ENCODE results near the gene UBR3. TPM values are rescaled to one million over a fixed set of nuclear protein-coding genes. Genes with fewer than 3 reads are reported as not detected.

UBR3 gene
- total and polyA plus RNA-seq, 5 donors from 2014 or later: 8.1 to 45.1 (median 9.6) TPM

DNA sequence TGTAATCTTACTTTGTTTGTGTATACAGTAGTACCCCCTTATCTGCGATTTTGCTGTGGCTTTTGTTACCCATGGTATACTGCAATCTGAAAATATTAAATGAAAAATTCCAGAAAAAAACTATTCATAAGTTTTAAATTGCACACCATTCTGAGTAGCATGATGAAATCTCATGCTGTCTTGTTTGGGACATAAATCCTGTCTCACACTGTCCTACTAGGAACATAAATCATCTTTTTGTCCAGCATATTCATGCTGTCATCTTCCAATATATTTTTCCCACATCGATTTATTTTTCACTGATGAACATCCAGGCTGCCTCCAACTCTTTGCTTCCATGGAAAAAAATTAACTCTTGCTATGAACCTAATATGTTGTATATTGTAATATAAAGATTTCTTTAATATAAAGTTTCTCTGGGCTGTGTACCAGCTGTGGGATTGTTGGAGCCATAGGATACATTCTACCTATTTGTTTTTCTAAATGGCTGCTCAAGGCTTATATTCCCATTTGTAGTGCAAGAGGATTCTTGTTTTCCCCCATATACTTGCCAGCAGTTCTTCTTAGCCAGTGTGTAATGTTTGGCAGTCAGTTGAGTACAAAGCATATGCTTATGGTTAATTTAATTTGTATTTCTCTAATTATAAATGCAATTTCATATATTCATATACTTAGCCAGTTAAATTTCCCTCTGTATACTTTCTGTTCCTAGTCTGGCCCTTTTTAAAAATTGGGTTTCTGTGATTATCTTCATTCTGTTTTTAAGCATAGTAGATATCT is 236.4 kb downstream of the UBR3 start:
- peaks cover 0 to 4% (median 1%) of the 10 kb centered on the region in 7 donors for H3K9me3 Mint-ChIP-seq
- no peak overlapping the region for H3K27ac Mint-ChIP-seq
- Histone ChIP-seq H3K9me3 (ENCODE audit: control insufficient read depth in 2 of 2, low read length in 2 of 2) (no peaks in the 10 kb centered on the region), H3K36me3 (ENCODE audit: control insufficient read depth, insufficient read depth, low read length) (peaks cover 38% of the 10 kb centered on the region), H3K4me1 (ENCODE audit: control insufficient read depth, insufficient read depth, low read length, poor library complexity, severe bottlenecking) (no peaks in the 10 kb centered on the region), H3K27me3 (ENCODE audit: control insufficient read depth, insufficient read depth, low read length) (no peaks in the 10 kb centered on the region), H3K4me3 (ENCODE audit: low read depth, low read length) (no peak overlapping the region), H3K27ac (ENCODE audit: insufficient read depth, low read length, poor library complexity, severe bottlenecking) (no peak overlapping the region)
- DNase-seq (no peak), ATAC-seq (ENCODE audit: low read depth in 2 of 2) (no peak)
- no peaks in the 10 kb centered on the region for H3K27me3 Mint-ChIP-seq
- peaks cover 0 to 5% (median 0%) of the 10 kb centered on the region in 4 donors for H3K4me1 Mint-ChIP-seq
- peaks cover 36% of the 10 kb centered on the region for H3K36me3 Mint-ChIP-seq
- no peak overlapping the region for H3K4me3 Mint-ChIP-seq

DNA sequence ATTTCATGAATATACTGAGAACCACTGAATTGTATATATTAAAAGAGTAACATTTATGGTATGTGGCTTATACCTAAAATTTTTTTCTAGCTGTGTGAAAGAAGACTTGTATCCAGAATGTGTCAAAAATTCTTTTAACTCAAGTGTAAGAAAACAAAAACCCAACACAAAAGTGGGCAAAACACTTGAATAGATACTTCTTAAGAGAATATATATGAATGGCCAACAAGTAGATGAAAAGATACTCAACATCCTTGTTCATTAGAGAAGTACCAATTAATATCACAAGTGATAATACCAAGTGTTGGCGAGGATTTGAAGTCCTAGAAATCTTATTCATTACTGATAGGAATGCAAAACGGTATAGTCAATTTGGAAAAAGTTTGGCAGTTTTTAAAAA is 243.5 kb downstream of the UBR3 start:
- no peak overlapping the region for H3K4me3 Mint-ChIP-seq

DNA sequence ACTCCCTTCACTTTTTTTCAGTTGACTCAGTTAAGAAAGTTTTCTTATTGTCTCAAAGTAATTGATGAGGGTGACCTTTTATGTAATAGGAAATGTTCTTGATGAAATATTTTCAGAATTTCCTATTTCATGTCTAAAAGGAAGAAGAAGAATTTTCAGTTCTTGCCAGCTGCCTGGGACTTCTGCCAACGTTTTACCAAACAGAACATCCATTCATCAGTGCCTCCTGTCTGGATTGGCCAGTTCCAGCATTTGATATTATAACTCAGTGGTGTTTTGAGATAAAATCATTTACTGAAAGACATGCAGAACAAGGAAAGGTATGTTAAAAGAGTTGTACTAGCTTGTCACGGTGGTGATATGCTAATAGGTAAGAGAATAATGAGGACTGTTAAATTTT is 246.0 kb downstream of the UBR3 start:
- Mint-ChIP-seq H3K4me3 (no peak overlapping the region), H3K4me1 (peaks cover 0 to 7% (median 0%) of the 10 kb centered on the region in 4 donors), H3K9me3 (peaks cover 0 to 21% (median 5%) of the 10 kb centered on the region in 7 donors), H3K36me3 (peaks cover 74% of the 10 kb centered on the region), H3K27ac (no peak overlapping the region), H3K27me3 (no peaks in the 10 kb centered on the region)
- Histone ChIP-seq H3K9me3 (ENCODE audit: control insufficient read depth in 2 of 2, low read length in 2 of 2) (peaks cover 0 to 2% of the 10 kb centered on the region in 2 experiments), H3K4me1 (ENCODE audit: control insufficient read depth, insufficient read depth, low read length, poor library complexity, severe bottlenecking) (no peaks in the 10 kb centered on the region), H3K36me3 (ENCODE audit: control insufficient read depth, insufficient read depth, low read length) (peaks cover 37% of the 10 kb centered on the region), H3K27me3 (ENCODE audit: control insufficient read depth, insufficient read depth, low read length) (no peaks in the 10 kb centered on the region), H3K4me3 (ENCODE audit: low read depth, low read length) (no peak overlapping the region), H3K27ac (ENCODE audit: insufficient read depth, low read length, poor library complexity, severe bottlenecking) (no peak overlapping the region)
- DNase-seq: no peak
- ATAC-seq (ENCODE audit: low read depth in 2 of 2): no peak

More for the DNA sequence above, 243.5 kb downstream of the UBR3 start:
- H3K4me1 ChIP-seq (ENCODE audit: control insufficient read depth, insufficient read depth, low read length, poor library complexity, severe bottlenecking): no peaks in the 10 kb centered on the region
- no peak overlapping the region for H3K4me3 ChIP-seq (ENCODE audit: low read depth, low read length)
- no peak overlapping the region for H3K27ac ChIP-seq (ENCODE audit: insufficient read depth, low read length, poor library complexity, severe bottlenecking)
- peaks cover 0 to 3% (median 0%) of the 10 kb centered on the region in 4 donors for H3K4me1 Mint-ChIP-seq
- peaks cover 45% of the 10 kb centered on the region for H3K36me3 ChIP-seq (ENCODE audit: control insufficient read depth, insufficient read depth, low read length)
- H3K9me3 Mint-ChIP-seq: peaks cover 0 to 21% (median 5%) of the 10 kb centered on the region in 7 donors
- H3K9me3 ChIP-seq (ENCODE audit: control insufficient read depth in 2 of 2, low read length in 2 of 2): peaks cover 0 to 2% of the 10 kb centered on the region in 2 experiments
- H3K27me3 Mint-ChIP-seq: no peaks in the 10 kb centered on the region
- H3K36me3 Mint-ChIP-seq: peaks cover 65% of the 10 kb centered on the region
- ATAC-seq (ENCODE audit: low read depth in 2 of 2) (no peak), DNase-seq (no peak)
- no peak overlapping the region for H3K27ac Mint-ChIP-seq
- no peaks in the 10 kb centered on the region for H3K27me3 ChIP-seq (ENCODE audit: control insufficient read depth, insufficient read depth, low read length)

DNA sequence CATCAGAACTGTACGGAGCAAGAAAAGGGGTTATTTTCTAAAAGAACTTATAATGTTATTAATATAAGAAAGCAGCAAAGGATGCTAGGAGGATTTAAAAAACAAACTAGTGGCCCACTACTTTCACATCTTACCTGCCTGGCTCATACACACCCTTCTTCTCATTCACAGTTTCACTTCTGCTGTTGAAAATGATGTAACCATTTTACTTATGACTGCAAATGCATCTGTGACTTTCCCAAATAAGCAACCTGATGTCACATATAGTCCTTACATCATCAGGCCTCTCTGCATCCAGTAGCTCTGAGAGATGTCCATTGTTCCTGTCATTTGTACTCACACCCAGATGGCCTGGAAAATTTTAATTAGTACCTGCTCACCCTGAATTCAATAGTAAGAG is 248.9 kb downstream of the UBR3 start:
- H3K36me3 ChIP-seq (ENCODE audit: control insufficient read depth, insufficient read depth, low read length): peaks cover 30% of the 10 kb centered on the region
- peaks cover 0 to 7% (median 0%) of the 10 kb centered on the region in 4 donors for H3K4me1 Mint-ChIP-seq
- no peak overlapping the region for H3K4me3 ChIP-seq (ENCODE audit: low read depth, low read length)
- ATAC-seq (ENCODE audit: low read depth in 2 of 2): no peak
- H3K27ac ChIP-seq (ENCODE audit: insufficient read depth, low read length, poor library complexity, severe bottlenecking): no peak overlapping the region
- no peak for DNase-seq
- no peaks in the 10 kb centered on the region for H3K27me3 ChIP-seq (ENCODE audit: control insufficient read depth, insufficient read depth, low read length)
- H3K9me3 ChIP-seq (ENCODE audit: control insufficient read depth in 2 of 2, low read length in 2 of 2): peaks cover 0 to 2% of the 10 kb centered on the region in 2 experiments
- H3K27ac Mint-ChIP-seq: no peak overlapping the region
- H3K27me3 Mint-ChIP-seq: no peaks in the 10 kb centered on the region
- H3K4me1 ChIP-seq (ENCODE audit: control insufficient read depth, insufficient read depth, low read length, poor library complexity, severe bottlenecking): no peaks in the 10 kb centered on the region
- peaks cover 0 to 6% (median 0%) of the 10 kb centered on the region in 7 donors for H3K9me3 Mint-ChIP-seq
- H3K4me3 Mint-ChIP-seq: no peak overlapping the region
- peaks cover 52% of the 10 kb centered on the region for H3K36me3 Mint-ChIP-seq

DNA sequence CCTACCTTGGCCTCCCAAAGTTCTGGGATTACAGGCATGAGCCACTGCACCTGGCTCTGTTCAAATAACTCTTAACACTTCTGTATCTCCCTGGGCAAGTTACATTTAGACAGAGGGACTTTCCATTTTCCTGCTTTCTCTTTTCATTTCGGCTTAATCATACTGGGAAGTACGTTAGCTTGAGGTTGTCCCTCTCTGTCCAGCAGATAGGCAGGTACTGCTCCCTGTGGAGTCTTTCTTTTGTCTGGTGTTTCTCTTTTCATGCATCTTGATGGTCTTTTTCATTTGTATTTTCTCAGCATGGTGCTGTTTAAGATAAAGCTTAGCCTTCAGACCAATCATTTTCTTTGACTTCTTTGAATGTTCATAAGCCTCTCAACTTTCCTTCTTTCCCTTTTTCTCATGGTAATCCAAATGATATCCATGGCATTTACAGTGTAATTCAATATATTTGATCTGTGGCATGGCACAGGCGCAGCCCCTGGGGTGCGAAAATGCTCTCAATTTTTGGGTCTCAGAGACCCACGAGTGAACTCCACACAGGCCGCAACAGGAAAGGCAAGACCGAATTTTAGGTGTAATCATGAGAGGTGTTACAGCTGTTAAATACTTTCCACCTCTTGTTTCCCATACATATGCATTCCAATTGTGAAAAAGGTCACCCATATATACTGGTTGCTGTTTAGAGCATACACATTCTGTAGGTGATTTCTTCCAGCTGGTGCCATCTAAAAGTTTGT is 250.7 kb downstream of the UBR3 start:
- no peaks in the 10 kb centered on the region for H3K9me3 ChIP-seq (ENCODE audit: control insufficient read depth in 2 of 2, low read length in 2 of 2)
- ATAC-seq (ENCODE audit: low read depth in 2 of 2) (no peak), DNase-seq (no peak)
- Mint-ChIP-seq H3K4me3 (no peak overlapping the region), H3K9me3 (no peaks in the 10 kb centered on the region), H3K36me3 (peaks cover 45% of the 10 kb centered on the region), H3K4me1 (peaks cover 0 to 7% (median 0%) of the 10 kb centered on the region in 4 donors), H3K27ac (no peak overlapping the region), H3K27me3 (no peaks in the 10 kb centered on the region)
- H3K27me3 ChIP-seq (ENCODE audit: control insufficient read depth, insufficient read depth, low read length): no peaks in the 10 kb centered on the region
- H3K4me3 ChIP-seq (ENCODE audit: low read depth, low read length): no peak overlapping the region
- no peak overlapping the region for H3K27ac ChIP-seq (ENCODE audit: insufficient read depth, low read length, poor library complexity, severe bottlenecking)
- H3K36me3 ChIP-seq (ENCODE audit: control insufficient read depth, insufficient read depth, low read length): peaks cover 35% of the 10 kb centered on the region
- H3K4me1 ChIP-seq (ENCODE audit: control insufficient read depth, insufficient read depth, low read length, poor library complexity, severe bottlenecking): no peaks in the 10 kb centered on the region

DNA sequence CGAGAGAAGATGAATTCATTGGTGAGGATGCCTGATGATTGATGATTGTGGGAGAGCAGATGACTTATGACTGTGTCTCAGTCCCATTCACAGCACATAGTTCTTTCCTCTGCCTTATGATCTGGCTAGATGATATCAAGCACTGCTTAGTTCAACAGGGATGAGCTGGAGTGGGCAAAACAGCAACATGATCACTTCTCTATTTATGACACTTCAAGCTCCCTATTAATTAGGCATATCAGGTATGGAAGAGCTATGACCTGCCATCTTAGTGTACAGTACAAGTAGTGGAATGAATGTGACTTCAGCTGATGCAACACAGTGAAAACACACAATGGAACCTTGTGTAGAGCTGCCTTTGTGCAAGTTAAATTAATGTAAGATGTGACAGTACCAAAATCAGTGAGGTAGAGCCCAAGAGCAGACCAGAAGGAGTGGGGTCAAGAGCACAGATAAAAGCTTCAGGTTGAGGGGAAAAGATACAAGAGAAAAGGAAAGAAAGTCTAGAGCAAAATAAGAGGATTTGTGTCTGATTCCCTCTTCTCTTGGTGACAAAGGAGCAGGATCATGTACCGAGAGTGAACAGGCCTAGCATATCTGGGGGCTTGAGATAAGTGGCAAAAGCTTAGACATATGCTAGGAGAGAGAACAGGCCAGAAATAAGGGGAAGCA is 257.7 kb downstream of the UBR3 start:
- no peaks in the 10 kb centered on the region for H3K4me1 ChIP-seq (ENCODE audit: control insufficient read depth, insufficient read depth, low read length, poor library complexity, severe bottlenecking)
- ATAC-seq (ENCODE audit: low read depth in 2 of 2): no peak
- H3K4me3 ChIP-seq (ENCODE audit: low read depth, low read length): no peak overlapping the region
- H3K27ac Mint-ChIP-seq: no peak overlapping the region
- no peaks in the 10 kb centered on the region for H3K9me3 Mint-ChIP-seq
- H3K9me3 ChIP-seq (ENCODE audit: control insufficient read depth in 2 of 2, low read length in 2 of 2): no peaks in the 10 kb centered on the region
- H3K27me3 ChIP-seq (ENCODE audit: control insufficient read depth, insufficient read depth, low read length): no peaks in the 10 kb centered on the region
- peaks cover 17% of the 10 kb centered on the region for H3K36me3 ChIP-seq (ENCODE audit: control insufficient read depth, insufficient read depth, low read length)
- no peaks in the 10 kb centered on the region for H3K4me1 Mint-ChIP-seq
- H3K4me3 Mint-ChIP-seq: no peak overlapping the region
- H3K36me3 Mint-ChIP-seq: peaks cover 8% of the 10 kb centered on the region
- H3K27ac ChIP-seq (ENCODE audit: insufficient read depth, low read length, poor library complexity, severe bottlenecking): no peak overlapping the region
- no peak for DNase-seq
- H3K27me3 Mint-ChIP-seq: no peaks in the 10 kb centered on the region

DNA sequence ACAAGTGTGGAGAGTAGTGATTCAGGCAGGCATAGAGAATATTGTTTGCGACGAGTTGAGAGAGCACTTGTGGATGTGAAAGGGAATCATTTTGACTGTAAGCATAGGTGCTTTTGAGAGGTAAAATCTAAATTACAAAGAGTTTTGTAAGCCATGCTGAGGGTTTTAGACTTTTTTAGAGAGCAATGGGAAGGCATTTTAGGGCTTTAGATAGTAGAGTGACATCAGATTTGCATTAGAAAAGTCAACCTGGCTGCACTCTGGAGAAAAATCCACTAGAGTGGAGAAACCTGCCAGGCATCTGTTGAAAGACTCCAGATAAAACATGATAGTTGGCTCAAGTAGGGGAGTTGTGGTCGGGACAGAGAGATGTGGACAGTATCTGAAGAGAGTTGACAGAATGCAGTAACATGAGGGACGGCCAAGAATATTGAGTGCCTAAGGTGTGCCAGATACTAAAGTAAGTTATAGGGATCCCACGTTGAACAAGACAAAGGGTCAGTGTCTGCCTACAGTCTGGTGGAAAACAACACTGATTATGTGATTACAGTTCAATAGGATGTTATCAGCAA is 258.9 kb downstream of the UBR3 start:
- no peak for DNase-seq
- Histone ChIP-seq H3K9me3 (ENCODE audit: control insufficient read depth in 2 of 2, low read length in 2 of 2) (no peaks in the 10 kb centered on the region), H3K4me1 (ENCODE audit: control insufficient read depth, insufficient read depth, low read length, poor library complexity, severe bottlenecking) (no peaks in the 10 kb centered on the region), H3K4me3 (ENCODE audit: low read depth, low read length) (no peak overlapping the region), H3K27me3 (ENCODE audit: control insufficient read depth, insufficient read depth, low read length) (no peaks in the 10 kb centered on the region), H3K27ac (ENCODE audit: insufficient read depth, low read length, poor library complexity, severe bottlenecking) (no peak overlapping the region), H3K36me3 (ENCODE audit: control insufficient read depth, insufficient read depth, low read length) (peaks cover 8% of the 10 kb centered on the region)
- H3K27me3 Mint-ChIP-seq: no peaks in the 10 kb centered on the region
- no peak overlapping the region for H3K27ac Mint-ChIP-seq
- H3K4me1 Mint-ChIP-seq: no peaks in the 10 kb centered on the region
- ATAC-seq (ENCODE audit: low read depth in 2 of 2): no peak
- no peak overlapping the region for H3K4me3 Mint-ChIP-seq
- peaks cover 8% of the 10 kb centered on the region for H3K36me3 Mint-ChIP-seq
- H3K9me3 Mint-ChIP-seq: peaks cover 0 to 9% (median 0%) of the 10 kb centered on the region in 7 donors

Data from CD4-positive, CD25-positive, alpha-beta regulatory T cell (primary cell).